ENCODE data around the gene APRT. TPM values are rescaled to one million over a fixed set of nuclear protein-coding genes. Genes with fewer than 3 reads are reported as not detected.

The APRT gene
- total RNA-seq, 1 donor from 2014 or later: 12.0 TPM

Other genes starting within 250 kb of the APRT start
- gene ZC3H18, start 241.5 kb downstream of the APRT start, total RNA-seq: 12.0 TPM
- gene IL17C, start 173.4 kb downstream of the APRT start, total RNA-seq: not detected
- gene CYBA, start 160.9 kb downstream of the APRT start, total RNA-seq: 17.8 TPM
- 48.8 TPM for gene MVD, start 148.8 kb downstream of the APRT start, total RNA-seq
- 0.16 TPM for gene SNAI3, start 125.4 kb downstream of the APRT start, total RNA-seq
- 10.9 TPM for gene RNF166, start 105.5 kb downstream of the APRT start, total RNA-seq
- 15.9 TPM for gene CTU2, start 105.4 kb downstream of the APRT start, total RNA-seq
- gene PIEZO1, start 26.7 kb downstream of the APRT start, total RNA-seq: 4.8 TPM
- 1.6 TPM for gene CDT1, start 8.1 kb downstream of the APRT start, total RNA-seq
- gene GALNS, start 45.0 kb upstream of the APRT start, total RNA-seq: 6.6 TPM
- gene TRAPPC2L, start 45.2 kb upstream of the APRT start, total RNA-seq: 30.4 TPM
- gene PABPN1L, start 54.7 kb upstream of the APRT start, total RNA-seq: not detected
- gene CBFA2T3, start 165.3 kb upstream of the APRT start, total RNA-seq: 1.9 TPM

Measured in occipital lobe (tissue), 1 donor.